Measurements from ENCODE around the gene ACTR3C. TPM values are rescaled to one million over a fixed set of nuclear protein-coding genes. Genes with fewer than 3 reads are reported as not detected.
A peak's percentile ranks its signal among the peaks of the same experiment; 100 is the strongest.

Gene ACTR3C
- total RNA-seq, 2 experiments from 2014 or later, result 4.9 to 7.0 TPM

- POLR2A ChIA-PET, result interaction anchor here (1.1 to 2.0 kb wide), 4 partner anchors 9 to 49 kb away, joined by 4 to 10 read pairs (median 6); partner anchors contain the start of gene REPIN1
- no peaks in the 10 kb centered on the region for H3K27me3 Mint-ChIP-seq
- CTCF ChIA-PET, result interaction anchor here (0.5 to 3.6 kb wide), 13 partner anchors 8 to 98 kb away, joined by 3 to 17 read pairs (median 4); partner anchors contain the start of gene REPIN1
Measured at GRCh38 chr7:150357270-150357669, 33.9 kb upstream of the ACTR3C start.

GRCh38 chr7:150356265-150356897, 33.0 kb upstream of the ACTR3C start:
- POLR2A ChIA-PET, result no interaction called here
- peaks cover 43% of the 10 kb centered on the region for H3K4me1 Mint-ChIP-seq
- DNase-seq, result no peak
- peaks cover 3% of the 10 kb centered on the region for H3K9me3 Mint-ChIP-seq
- peaks cover 3% of the 10 kb centered on the region for H3K36me3 Mint-ChIP-seq (ENCODE audit: low read depth)
- peak overlapping the region; percentile 13 for H3K27ac Mint-ChIP-seq
- no peaks in the 10 kb centered on the region for H3K27me3 Mint-ChIP-seq
- CTCF ChIA-PET, result interaction anchor here (0.6 to 3.6 kb wide), 10 partner anchors 10 to 1169 kb away, joined by 3 to 17 read pairs (median 4); partner anchors contain the start of gene REPIN1
- no peak overlapping the region for H3K4me3 Mint-ChIP-seq

More at GRCh38 chr7:150357270-150357669, 33.9 kb upstream of the ACTR3C start:
- Mint-ChIP-seq H3K27ac (peak overlapping the region; percentile 68), H3K4me3 (no peak overlapping the region), H3K36me3 (ENCODE audit: low read depth) (peaks cover 3% of the 10 kb centered on the region), H3K4me1 (peaks cover 43% of the 10 kb centered on the region), H3K9me3 (peaks cover 3% of the 10 kb centered on the region)
- DNase-seq, result peak; percentile 68

- Mint-ChIP-seq H3K27ac (no peak overlapping the region), H3K9me3 (peaks cover 3% of the 10 kb centered on the region), H3K27me3 (no peaks in the 10 kb centered on the region), H3K36me3 (ENCODE audit: low read depth) (peaks cover 3% of the 10 kb centered on the region), H3K4me3 (no peak overlapping the region), H3K4me1 (peaks cover 43% of the 10 kb centered on the region)
- CTCF ChIA-PET, result interaction anchor here (0.7 to 3.6 kb wide), 15 partner anchors 11 to 424 kb away, joined by 3 to 17 read pairs (median 5); partner anchors contain the start of genes REPIN1 and ZNF775
- DNase-seq, result no peak
- POLR2A ChIA-PET, result interaction anchor here (0.9 kb wide), 1 partner anchor 50 kb away, joined by 3 read pairs; a partner anchor contains a TSS
Measured at GRCh38 chr7:150355666-150356059, 32.3 kb upstream of the ACTR3C start.

GRCh38 chr7:150351587-150352194, 28.3 kb upstream of the ACTR3C start:
- no peak overlapping the region for H3K27ac Mint-ChIP-seq
- DNase-seq, result no peak
- H3K4me1 Mint-ChIP-seq, result peaks cover 11% of the 10 kb centered on the region
- no peaks in the 10 kb centered on the region for H3K36me3 Mint-ChIP-seq (ENCODE audit: low read depth)
- H3K27me3 Mint-ChIP-seq, result peaks cover 1% of the 10 kb centered on the region
- ChIA-PET POLR2A (no interaction called here), CTCF (no interaction called here)
- H3K9me3 Mint-ChIP-seq, result no peaks in the 10 kb centered on the region
- H3K4me3 Mint-ChIP-seq, result no peak overlapping the region

- no peak for DNase-seq
- no peak overlapping the region for H3K27ac Mint-ChIP-seq
- H3K9me3 Mint-ChIP-seq, result no peaks in the 10 kb centered on the region
- H3K4me1 Mint-ChIP-seq, result no peaks in the 10 kb centered on the region
- CTCF ChIA-PET, result no interaction called here
- peaks cover 2% of the 10 kb centered on the region for H3K36me3 Mint-ChIP-seq (ENCODE audit: low read depth)
- POLR2A ChIA-PET, result no interaction called here
- H3K4me3 Mint-ChIP-seq, result no peak overlapping the region
- peaks cover 29% of the 10 kb centered on the region for H3K27me3 Mint-ChIP-seq
Measured at GRCh38 chr7:150346922-150347321, 23.6 kb upstream of the ACTR3C start.

GRCh38 chr7:150345012-150345411, 21.7 kb upstream of the ACTR3C start:
- Mint-ChIP-seq H3K27me3 (peaks cover 32% of the 10 kb centered on the region), H3K27ac (no peak overlapping the region), H3K9me3 (no peaks in the 10 kb centered on the region), H3K4me3 (no peak overlapping the region), H3K4me1 (no peaks in the 10 kb centered on the region), H3K36me3 (ENCODE audit: low read depth) (peaks cover 2% of the 10 kb centered on the region)
- CTCF ChIA-PET, result interaction anchor here (1.3 kb wide), 1 partner anchor 12 kb away, joined by 4 read pairs; no protein-coding TSS in a partner anchor
- POLR2A ChIA-PET, result no interaction called here
- DNase-seq, result no peak

GRCh38 chr7:150344299-150344698, 21.0 kb upstream of the ACTR3C start:
- Mint-ChIP-seq H3K36me3 (ENCODE audit: low read depth) (peaks cover 2% of the 10 kb centered on the region), H3K4me1 (no peaks in the 10 kb centered on the region), H3K9me3 (no peaks in the 10 kb centered on the region), H3K4me3 (no peak overlapping the region), H3K27me3 (peaks cover 36% of the 10 kb centered on the region), H3K27ac (no peak overlapping the region)
- ChIA-PET POLR2A (no interaction called here), CTCF (no interaction called here)
- DNase-seq, result no peak

- H3K4me1 Mint-ChIP-seq, result no peaks in the 10 kb centered on the region
- H3K36me3 Mint-ChIP-seq (ENCODE audit: low read depth), result peaks cover 2% of the 10 kb centered on the region
- H3K27ac Mint-ChIP-seq, result no peak overlapping the region
- no peak for DNase-seq
- ChIA-PET POLR2A (interaction anchor here (1.0 kb wide), 1 partner anchor 20 kb away, joined by 3 read pairs; the partner anchor contains the start of genes ACTR3C and LRRC61), CTCF (no interaction called here)
- peaks cover 36% of the 10 kb centered on the region for H3K27me3 Mint-ChIP-seq
- H3K9me3 Mint-ChIP-seq, result no peaks in the 10 kb centered on the region
- H3K4me3 Mint-ChIP-seq, result no peak overlapping the region
Measured at GRCh38 chr7:150343225-150343624, 19.9 kb upstream of the ACTR3C start.

GRCh38 chr7:150342121-150342408, 18.7 kb upstream of the ACTR3C start:
- no peaks in the 10 kb centered on the region for H3K9me3 Mint-ChIP-seq
- H3K27ac Mint-ChIP-seq, result no peak overlapping the region
- peaks cover 4% of the 10 kb centered on the region for H3K36me3 Mint-ChIP-seq (ENCODE audit: low read depth)
- no peaks in the 10 kb centered on the region for H3K4me1 Mint-ChIP-seq
- H3K27me3 Mint-ChIP-seq, result peaks cover 36% of the 10 kb centered on the region
- ChIA-PET POLR2A (no interaction called here), CTCF (no interaction called here)
- no peak overlapping the region for H3K4me3 Mint-ChIP-seq
- DNase-seq, result no peak

GRCh38 chr7:150341263-150342120, 18.1 kb upstream of the ACTR3C start, which contains the start of gene RARRES2:
TSS of gene RARRES2 (minus strand) at chr7:150341629. CDS start at chr7:150340609, 1,020 bp downstream.
- Mint-ChIP-seq H3K4me3 (no peak within 1 kb of the TSS), H3K27ac (no peak within 1 kb of the TSS), H3K36me3 (ENCODE audit: low read depth) (peaks cover 4% of the 10 kb centered on the region), H3K27me3 (peaks cover 33% of the 10 kb centered on the region), H3K9me3 (no peaks in the 10 kb centered on the region), H3K4me1 (no peaks in the 10 kb centered on the region)
- DNase-seq, result no peak
- ChIA-PET POLR2A (no interaction called here), CTCF (no interaction called here)

GRCh38 chr7:150340875-150341262, 17.5 kb upstream of the ACTR3C start:
- Mint-ChIP-seq H3K9me3 (no peaks in the 10 kb centered on the region), H3K4me1 (no peaks in the 10 kb centered on the region), H3K27ac (no peak overlapping the region), H3K27me3 (peaks cover 28% of the 10 kb centered on the region), H3K36me3 (ENCODE audit: low read depth) (peaks cover 4% of the 10 kb centered on the region), H3K4me3 (no peak overlapping the region)
- no peak for DNase-seq
- CTCF ChIA-PET, result no interaction called here
- POLR2A ChIA-PET, result no interaction called here

- H3K27me3 Mint-ChIP-seq, result peaks cover 28% of the 10 kb centered on the region
- DNase-seq, result no peak
- no peaks in the 10 kb centered on the region for H3K4me1 Mint-ChIP-seq
- ChIA-PET CTCF (no interaction called here), POLR2A (no interaction called here)
- no peak overlapping the region for H3K4me3 Mint-ChIP-seq
- no peaks in the 10 kb centered on the region for H3K9me3 Mint-ChIP-seq
- H3K27ac Mint-ChIP-seq, result no peak overlapping the region
- H3K36me3 Mint-ChIP-seq (ENCODE audit: low read depth), result peaks cover 4% of the 10 kb centered on the region
Measured at GRCh38 chr7:150340024-150340749, 16.8 kb upstream of the ACTR3C start.

GRCh38 chr7:150339409-150339809, 16.1 kb upstream of the ACTR3C start:
- DNase-seq, result no peak
- no peaks in the 10 kb centered on the region for H3K4me1 Mint-ChIP-seq
- no peaks in the 10 kb centered on the region for H3K9me3 Mint-ChIP-seq
- peaks cover 4% of the 10 kb centered on the region for H3K36me3 Mint-ChIP-seq (ENCODE audit: low read depth)
- peaks cover 26% of the 10 kb centered on the region for H3K27me3 Mint-ChIP-seq
- H3K4me3 Mint-ChIP-seq, result no peak overlapping the region
- ChIA-PET POLR2A (no interaction called here), CTCF (no interaction called here)
- no peak overlapping the region for H3K27ac Mint-ChIP-seq

All from activated CD4-positive, alpha-beta memory T cell treated with anti-CD3 and anti-CD28 coated beads, Interleukin-2, amount 10 ng/mL, durations not matched to agents 7 days and 5 days (primary cell).